GM10266 (cell line): Measurements from ENCODE around the gene TMEM86B.

Source experiments
- DNase-seq: peaks from one replicate; pipeline ENCODE4 v3.0.0; 2012; ENCODE audit errors: extremely low spot score
- CTCF ChIP-seq: IDR thresholded peaks from 2 replicates; pipeline ENCODE4 v1.5.1; 2012; ENCODE audit warnings: mild to moderate bottlenecking, low read depth; ENCODE audit not compliant: control insufficient read depth, insufficient read depth; ENCODE audit errors: missing control alignments

TMEM86B gene

DNA sequence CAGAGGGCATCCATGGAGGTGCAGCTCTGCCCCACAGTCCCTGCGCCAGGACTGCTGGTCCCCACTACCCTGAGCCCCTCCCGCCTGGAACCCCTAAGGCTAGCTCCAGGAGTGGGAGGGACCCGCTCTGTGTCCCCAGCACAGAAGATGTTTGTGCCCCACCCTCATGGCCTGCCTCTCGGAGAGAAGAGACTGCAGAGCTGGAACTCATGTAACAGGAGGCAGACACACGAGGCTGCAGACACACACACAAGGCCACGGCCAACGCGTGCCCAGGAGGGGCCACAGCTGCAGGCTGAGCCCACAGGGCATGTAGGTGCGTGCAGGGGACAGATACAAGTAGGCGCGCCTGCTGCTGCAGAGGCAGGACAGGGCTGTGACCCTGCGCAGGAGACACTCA, 10.4 kb upstream of the TMEM86B start:
- DNase-seq = no peak
- no peak for TF ChIP-seq CTCF

- DNase-seq = no peak
- TF ChIP-seq CTCF = no peak
Observed at GRCh38 chr19:55238030-55238429, 9.5 kb upstream of the TMEM86B start.

GRCh38 chr19:55232986-55233385, 4.4 kb upstream of the TMEM86B start:
- no peak for DNase-seq
- TF ChIP-seq CTCF = no peak

DNA sequence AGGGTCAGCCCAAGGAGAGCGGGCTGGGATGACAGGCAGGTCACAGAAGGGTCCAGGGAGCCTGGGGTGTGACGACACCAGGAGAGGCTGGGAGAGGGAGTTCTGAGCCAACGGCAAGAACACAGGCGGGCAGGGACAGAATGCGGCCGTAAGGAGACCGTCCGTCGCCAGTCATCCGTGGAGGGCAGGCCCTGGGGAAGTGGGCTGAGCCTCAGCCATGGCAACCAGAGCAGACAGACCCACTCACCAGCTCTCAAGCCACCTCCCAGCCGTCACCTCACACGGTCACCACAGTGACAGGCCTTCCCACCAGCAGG, 3.7 kb upstream of the TMEM86B start:
- no peak for DNase-seq
- no peak for TF ChIP-seq CTCF

DNA sequence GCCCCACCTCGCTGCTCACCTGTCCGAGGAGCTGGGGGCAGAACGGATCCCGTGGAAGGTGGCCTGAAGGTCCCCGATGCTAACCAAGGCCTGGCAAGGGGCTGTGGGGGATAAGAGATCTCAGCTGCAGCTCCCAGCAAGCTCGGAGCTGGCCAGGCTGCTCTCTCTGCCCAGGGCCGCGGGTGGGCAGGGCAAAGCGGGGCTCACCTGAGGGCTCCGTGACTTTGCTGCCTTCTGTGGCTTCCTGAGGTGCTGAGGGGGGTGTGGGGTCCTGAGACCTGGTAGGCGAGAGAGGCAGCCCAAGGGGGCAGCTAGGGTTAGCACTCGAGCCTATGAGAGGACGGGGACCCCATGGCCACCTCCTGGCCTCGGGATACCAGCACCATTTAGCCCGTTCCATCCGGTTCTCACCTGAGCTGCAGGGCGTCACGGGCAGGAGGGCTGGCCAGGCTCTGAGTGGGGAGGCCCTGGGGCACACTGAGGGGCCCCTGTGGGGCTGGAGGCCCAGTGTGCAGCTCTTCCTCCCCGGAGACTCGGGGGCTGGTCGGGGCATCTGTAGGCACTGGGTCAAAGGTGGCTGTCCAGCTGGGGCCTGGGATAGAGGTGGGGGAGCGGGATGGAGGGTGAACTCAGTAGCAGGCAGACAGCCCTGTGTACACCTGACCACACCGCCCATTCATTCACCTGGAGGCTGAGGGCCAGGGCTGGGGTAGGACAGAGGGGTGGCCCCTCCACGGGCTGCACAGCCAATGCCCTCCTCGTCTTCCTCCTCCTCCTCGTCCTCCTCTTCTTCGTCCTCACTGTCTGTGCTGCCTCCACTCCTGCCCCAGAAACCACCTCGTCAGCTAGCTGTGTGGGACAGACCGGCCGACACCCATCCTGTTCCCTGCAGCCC, 3.1 kb upstream of the TMEM86B start:
- DNase-seq = no peak
- TF ChIP-seq CTCF = no peak

GRCh38 chr19:55230780-55231179, 2.2 kb upstream of the TMEM86B start:
- no peak for DNase-seq
- TF ChIP-seq CTCF = no peak

- no peak for TF ChIP-seq CTCF
- no peak for DNase-seq
Observed at GRCh38 chr19:55230329-55230728, 1.8 kb upstream of the TMEM86B start.
